HL-60/S4 treated with retinoic acid at 250 ng/mL for 4 days and 3 days (cell line): ENCODE measurements around the gene TNFAIP2.
"Not testable (repeated sequence)": the region's sequence is repeated elsewhere in the genome, so short reads cannot be mapped to it uniquely, and the experiment has no call there.

Experiments used
- in situ Hi-C: fragments of 300-500 bp; cut with MboI; formaldehyde crosslinking; loops from 2 replicates; pipeline ENCODE4 v1.7.0; 2022; ENCODE audit warnings: low sequenced_read_pairs

TNFAIP2 gene

GRCh38 chr14:103104654-103105452 is 18.4 kb upstream of the TNFAIP2 start:
- in situ Hi-C loops = no loop called here

GRCh38 chr14:103105580-103106150 is 17.6 kb upstream of the TNFAIP2 start:
- in situ Hi-C loops = no loop called here

GRCh38 chr14:103107455-103107854 is 15.8 kb upstream of the TNFAIP2 start:
- in situ Hi-C loops = no loop called here

- in situ Hi-C loops = no loop called here
These were observed 15.1 kb upstream of the TNFAIP2 start for GRCh38 chr14:103107941-103108748.

- in situ Hi-C loops = no loop called here
These were observed 14.5 kb upstream of the TNFAIP2 start for GRCh38 chr14:103108749-103109207.

- in situ Hi-C loops = no loop called here
These were observed 13.5 kb upstream of the TNFAIP2 start for GRCh38 chr14:103109535-103110441.

- in situ Hi-C loops = no loop called here
These were observed 12.5 kb upstream of the TNFAIP2 start for GRCh38 chr14:103110681-103111231.

GRCh38 chr14:103111232-103111868 is 11.9 kb upstream of the TNFAIP2 start:
- in situ Hi-C loops = no loop called here

- in situ Hi-C loops = no loop called here
These were observed 10.6 kb upstream of the TNFAIP2 start for GRCh38 chr14:103112400-103113243.

- in situ Hi-C loops = no loop called here
These were observed 10.0 kb upstream of the TNFAIP2 start for GRCh38 chr14:103113303-103113702.

- in situ Hi-C loops = no loop called here
These were observed 9.5 kb upstream of the TNFAIP2 start for GRCh38 chr14:103113774-103114173.

GRCh38 chr14:103115086-103115679 is 8.1 kb upstream of the TNFAIP2 start:
- in situ Hi-C loops = not testable (repeated sequence)

- in situ Hi-C loops = no loop called here
These were observed 7.3 kb upstream of the TNFAIP2 start for GRCh38 chr14:103115845-103116572.

GRCh38 chr14:103116636-103117035 is 6.6 kb upstream of the TNFAIP2 start:
- in situ Hi-C loops = no loop called here

GRCh38 chr14:103117499-103117898 is 5.8 kb upstream of the TNFAIP2 start:
- in situ Hi-C loops = not testable (repeated sequence)

- in situ Hi-C loops = no loop called here
These were observed 5.1 kb upstream of the TNFAIP2 start for GRCh38 chr14:103118018-103118662.

GRCh38 chr14:103118663-103119404 is 4.4 kb upstream of the TNFAIP2 start:
- in situ Hi-C loops = no loop called here
